Activated CD4-positive, alpha-beta T cell treated with anti-CD3 and anti-CD28 coated beads, Interleukin-2, amount 50 U/mL, for 1 hour (primary cell): ENCODE measurements around the gene SMOC2.
"Not testable (repeated sequence)": the region's sequence is repeated elsewhere in the genome, so short reads cannot be mapped to it uniquely, and the experiment has no call there.

Source experiments
- DNase-seq: peaks from one replicate; pipeline ENCODE4 v3.0.0-alpha.2; 2020

SMOC2 gene

DNA sequence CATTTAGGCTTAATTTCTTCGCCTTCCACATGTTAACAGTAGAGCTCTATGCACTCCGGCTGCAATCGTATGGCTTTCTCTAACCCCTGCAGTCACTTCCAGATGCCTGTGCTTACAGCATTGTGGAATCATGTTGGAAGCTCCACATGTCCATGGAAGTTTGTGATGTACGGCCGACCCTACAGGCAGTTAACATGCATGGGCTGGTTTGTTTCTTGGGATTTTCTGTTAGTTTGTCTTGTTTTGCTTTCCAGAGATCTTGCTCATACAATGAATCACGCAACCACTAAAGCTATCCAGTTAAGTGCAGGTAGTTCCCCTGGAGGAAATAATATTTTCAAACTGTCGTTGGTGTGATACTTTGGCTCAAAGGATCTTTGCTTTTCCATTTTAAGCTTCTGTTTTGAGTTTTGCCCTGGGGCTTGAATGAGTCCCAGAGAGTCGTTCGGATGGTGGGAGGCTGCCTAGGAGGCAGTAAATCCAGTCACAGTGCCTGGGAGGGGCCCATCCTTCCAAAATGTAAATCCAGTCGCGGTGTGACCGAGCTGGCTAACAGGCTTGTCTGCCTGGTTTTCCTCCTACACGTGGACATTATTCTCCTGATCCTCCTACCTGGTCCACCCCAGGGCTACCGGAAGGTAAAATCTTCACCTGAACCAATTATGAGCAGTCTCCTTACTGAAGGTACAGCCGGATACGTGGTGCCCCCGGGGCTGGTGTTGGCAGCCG, 225.9 kb downstream of the SMOC2 start:
- no peak for DNase-seq

GRCh38 chr6:168667428-168667805, 226.4 kb downstream of the SMOC2 start:
- no peak for DNase-seq

- no peak for DNase-seq
Observed at GRCh38 chr6:168670401-168670985, 229.5 kb downstream of the SMOC2 start.

DNA sequence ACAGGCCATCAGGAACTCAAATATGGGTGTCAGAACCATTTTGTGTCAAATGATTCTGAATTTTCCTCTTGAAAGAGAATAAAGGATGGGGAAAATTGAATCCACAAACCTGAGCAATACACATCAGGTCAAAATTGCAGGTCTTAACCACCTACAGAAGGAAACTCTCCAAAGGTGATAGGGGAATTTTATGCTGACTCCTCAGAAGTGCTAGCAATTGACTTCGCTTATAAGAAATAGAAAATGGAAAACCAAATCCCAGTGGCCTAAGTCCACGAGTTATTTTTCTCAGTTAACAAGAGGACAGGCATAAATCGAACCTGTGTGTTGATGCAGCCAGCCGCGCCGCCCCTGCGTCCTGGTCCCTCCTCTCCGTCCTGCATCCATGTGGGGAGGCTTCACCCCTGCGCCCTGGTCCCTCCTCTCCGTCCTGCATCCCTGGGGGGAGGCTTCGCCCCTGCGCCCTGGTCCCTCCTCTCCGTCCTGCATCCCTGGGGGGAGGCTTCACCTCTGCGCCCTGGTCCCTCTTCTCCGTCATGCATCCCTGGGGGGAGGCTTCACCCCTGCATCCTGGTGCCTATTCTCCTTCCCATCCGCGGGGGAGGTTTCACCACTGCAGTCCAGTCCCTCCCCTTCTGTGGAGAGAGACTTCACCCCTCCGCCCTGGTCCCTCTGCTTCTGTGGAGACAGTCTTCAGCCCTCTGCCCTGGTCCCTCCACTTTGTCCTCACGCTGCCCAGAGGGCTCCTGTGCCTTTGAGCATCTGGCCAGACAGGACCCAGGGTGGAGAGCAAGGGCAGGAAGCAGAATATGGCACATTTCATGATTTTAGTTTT, 230.3 kb downstream of the SMOC2 start:
- DNase-seq = no peak

- no peak for DNase-seq
Observed at GRCh38 chr6:168671863-168672546, 231.0 kb downstream of the SMOC2 start.

GRCh38 chr6:168674595-168674994, 233.6 kb downstream of the SMOC2 start:
- no peak for DNase-seq

GRCh38 chr6:168675375-168675774, 234.4 kb downstream of the SMOC2 start:
- no peak for DNase-seq

- no peak for DNase-seq
Observed at GRCh38 chr6:168675933-168676551, 235.1 kb downstream of the SMOC2 start.

DNA sequence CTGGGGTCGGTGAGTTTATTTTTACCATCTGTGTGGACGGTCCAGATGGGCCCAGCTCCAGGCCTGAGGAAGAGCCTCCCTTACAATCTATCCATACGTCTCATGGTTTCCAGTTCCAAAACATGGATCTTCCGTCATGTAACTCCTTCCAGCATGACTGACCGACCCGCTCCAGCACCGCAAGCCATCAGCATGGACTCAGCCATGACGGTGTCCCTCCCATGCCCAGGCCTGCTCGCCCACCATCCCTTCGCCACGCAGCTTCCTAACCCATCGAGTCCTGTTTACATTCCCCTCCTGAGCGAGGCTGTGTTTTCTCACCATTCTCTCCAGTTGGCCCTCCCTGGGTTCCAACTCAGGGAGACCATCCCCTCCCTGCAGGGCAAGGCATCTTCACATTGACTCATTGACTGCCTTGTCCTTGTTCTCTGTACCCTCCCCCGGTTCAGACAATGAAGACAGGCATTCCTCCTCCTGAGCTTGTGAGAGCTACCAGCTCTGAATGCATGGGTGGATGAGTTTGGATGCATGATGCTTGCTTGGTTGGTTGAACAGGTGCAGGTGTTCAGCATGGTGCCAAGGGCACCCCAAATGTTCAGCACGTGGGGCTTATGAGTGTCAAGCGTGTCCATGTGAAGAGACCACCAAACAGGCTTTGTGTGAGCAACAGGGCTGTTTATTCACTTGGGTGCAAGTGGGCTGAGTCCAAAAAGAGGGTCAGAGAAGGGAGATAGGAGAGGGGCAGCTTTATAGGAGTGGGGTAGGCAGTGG, 235.8 kb downstream of the SMOC2 start:
- DNase-seq = no peak

DNA sequence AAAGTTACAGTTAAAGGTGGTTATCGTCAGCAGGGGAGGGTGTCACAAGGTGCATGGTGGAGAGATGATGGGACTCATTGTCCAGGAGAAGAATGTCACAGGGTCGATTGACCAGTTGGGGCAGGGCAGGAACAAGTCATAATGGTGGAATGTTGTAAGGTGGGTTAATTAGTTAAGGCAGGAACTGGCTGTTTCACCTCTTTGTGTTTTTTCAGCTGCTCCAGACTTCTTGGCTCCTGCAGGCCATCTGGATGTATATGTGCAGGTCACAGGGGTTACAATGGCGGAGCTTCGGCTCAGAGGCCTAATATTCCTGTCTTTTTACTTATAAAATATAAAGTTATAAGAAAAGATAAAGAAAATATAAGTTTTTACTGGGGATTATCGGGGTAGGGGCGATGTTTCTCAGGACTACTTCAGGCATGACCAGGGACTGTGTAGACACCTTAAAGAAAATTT, 236.4 kb downstream of the SMOC2 start:
- not testable (repeated sequence) for DNase-seq

- DNase-seq = no peak
Observed at GRCh38 chr6:168678077-168678476, 237.1 kb downstream of the SMOC2 start.

DNA sequence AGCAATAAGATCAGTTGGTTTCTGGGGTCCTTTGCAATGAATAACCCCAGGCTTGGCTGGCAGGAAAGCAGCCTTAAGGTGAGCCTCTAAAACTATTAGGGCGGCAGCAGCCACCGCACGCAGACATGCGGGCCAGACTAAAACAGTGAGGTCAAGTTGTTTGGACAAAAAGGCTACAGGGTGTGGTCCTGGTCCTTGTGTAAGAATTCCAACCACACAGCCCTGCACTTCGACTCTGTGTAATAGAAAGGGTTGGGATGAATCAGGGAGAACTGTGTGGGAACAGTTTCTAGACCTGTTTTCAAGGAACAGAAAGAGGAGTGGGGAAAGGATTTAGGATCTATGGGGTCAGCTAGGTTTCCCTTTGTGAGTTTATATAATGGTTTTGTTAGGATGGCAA, 237.6 kb downstream of the SMOC2 start:
- no peak for DNase-seq

GRCh38 chr6:168681748-168682147, 240.8 kb downstream of the SMOC2 start:
- no peak for DNase-seq

- DNase-seq = no peak
Observed at GRCh38 chr6:168683621-168684020, 242.6 kb downstream of the SMOC2 start.

DNA sequence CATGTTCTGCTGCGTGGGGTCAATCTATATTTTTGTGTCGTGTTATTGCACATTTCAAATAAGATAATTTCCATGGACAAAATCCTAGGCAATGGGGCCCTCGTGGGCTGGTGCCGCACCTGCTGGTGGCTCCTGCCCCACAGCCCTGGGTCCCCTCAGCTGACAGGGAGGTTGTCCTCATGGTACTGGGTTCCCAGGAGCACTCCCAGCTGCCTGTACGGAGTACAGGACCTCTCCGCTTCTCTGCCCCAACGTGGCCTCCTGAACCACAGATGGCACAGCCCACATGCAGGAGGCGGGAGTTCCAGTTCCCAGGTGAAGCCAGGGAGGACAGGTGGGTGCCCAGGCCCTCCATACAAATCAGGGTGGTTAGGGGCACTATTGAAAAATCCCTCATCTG, 243.5 kb downstream of the SMOC2 start:
- DNase-seq = no peak

GRCh38 chr6:168684906-168685305, 243.9 kb downstream of the SMOC2 start:
- DNase-seq = no peak

- DNase-seq = no peak
Observed at GRCh38 chr6:168686029-168686738, 245.2 kb downstream of the SMOC2 start.

DNA sequence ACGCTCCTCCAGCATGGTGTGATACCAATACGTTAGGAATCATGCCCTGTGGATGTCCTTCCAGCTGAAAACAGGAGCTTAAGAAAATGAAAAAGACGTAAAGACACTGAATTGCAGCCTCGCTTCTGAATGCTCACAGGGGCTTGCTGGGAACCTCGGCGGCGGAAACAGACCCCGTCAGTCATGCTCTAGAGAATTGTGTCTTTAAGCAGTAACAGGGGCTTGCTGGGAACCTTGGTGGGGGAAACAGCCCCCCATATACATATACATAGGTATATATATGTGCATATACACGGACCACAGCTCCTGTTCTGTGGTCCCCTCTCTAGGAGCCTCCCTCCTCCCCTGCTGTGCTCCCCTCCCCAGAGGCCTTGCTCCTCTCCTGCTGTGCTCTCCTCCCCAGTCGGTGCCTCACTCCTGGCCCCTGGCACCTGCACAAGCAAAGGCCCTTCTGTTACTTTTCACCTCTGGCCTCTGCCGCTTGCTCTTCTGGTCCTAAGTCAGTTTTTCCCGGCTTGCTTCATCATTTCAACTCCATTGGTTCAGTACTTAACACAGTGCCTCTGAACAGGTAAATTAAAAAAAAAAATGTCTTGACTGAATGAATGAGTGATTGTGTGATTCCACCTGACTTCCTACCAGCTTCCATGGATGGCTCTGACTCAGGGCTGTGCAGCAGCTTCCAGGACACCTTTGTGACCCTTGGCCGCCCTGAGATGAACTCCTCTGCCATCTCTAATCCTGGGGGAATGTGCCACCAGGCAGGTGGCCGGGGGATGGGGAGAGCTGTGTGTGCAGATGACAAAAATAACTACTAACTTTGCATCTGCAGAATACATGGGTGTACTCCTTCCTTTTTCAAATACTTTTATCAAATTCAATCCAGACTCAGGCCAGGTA, 246.1 kb downstream of the SMOC2 start:
- DNase-seq = no peak

- DNase-seq = no peak
Observed at GRCh38 chr6:168690271-168690670, 249.3 kb downstream of the SMOC2 start.

- DNase-seq = no peak
Observed at GRCh38 chr6:168691774-168692173, 250.8 kb downstream of the SMOC2 start.
